Right lobe of liver (tissue), 4 donors: ENCODE measurements around the gene CACNA2D4.

Experiments
- POLR2A ChIP-seq: fragments of 450-650 bp; IDR thresholded peaks from one replicate; pipeline ENCODE4 v1.6.1; 2017; ENCODE audit warnings: antibody characterized with exemption, mild to moderate bottlenecking
- TF ChIP-seq, protein P1 (sequence below), 4 donors: fragments of 200-600 bp in 3 of 4; fragments of 450-650 bp in 1 of 4; IDR thresholded peaks; one replicate each; pipeline versions ENCODE4 v1.5.1 to v1.8.0; 2016 to 2022; ENCODE audit warnings: antibody characterized with exemption in 4 of 4, mild to moderate bottlenecking in 2 of 4
- donor health status: DM: no; HTN: no; CAD: no.
- donor health status: DM: no; HTN: no; CAD: no.
- donor health status: DM: no; HTN: yes; CAD: no.

DNA sequence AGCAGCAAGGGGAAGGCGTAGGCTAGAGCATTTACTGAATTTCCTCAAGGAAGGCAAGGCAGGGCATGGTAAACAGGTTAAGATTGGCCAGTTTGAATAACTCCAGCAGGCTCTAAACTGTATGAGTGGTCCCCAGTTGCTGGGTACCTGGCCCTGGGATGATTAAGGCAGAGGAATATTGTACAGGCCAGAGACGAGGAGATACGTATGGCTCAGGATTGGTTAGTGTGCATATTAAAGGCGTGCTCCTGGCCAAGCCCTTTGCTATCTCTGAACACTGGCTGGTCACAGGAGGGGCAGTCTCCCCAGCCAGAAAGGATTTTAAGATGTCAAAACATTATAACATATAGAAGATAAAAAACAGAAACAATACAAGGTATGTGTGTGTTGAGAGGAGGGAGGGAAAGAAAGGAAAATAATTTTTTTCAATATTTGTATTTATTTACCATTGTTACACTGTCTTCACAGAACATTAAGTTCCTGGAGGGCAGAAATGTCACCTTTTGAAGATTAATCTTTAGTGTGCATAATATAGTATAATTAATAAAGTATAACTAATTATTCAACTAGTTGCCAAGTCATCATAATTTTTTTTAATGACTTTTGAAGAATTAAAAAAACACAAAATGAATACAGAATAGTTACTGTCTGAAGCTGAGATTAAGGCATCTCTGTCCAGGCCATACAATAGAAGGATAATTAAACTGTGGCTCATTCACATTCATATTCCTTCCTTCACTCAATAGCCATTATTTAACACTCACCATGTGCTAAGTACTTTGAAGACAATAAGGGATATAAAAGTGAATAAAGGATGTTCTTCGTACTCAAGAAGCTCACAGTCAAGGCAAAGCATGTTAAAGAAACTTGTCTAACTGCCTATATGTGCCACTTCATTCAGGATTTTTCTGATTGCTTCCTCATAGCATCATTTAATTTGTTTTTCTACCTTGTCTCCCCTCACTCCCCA lies 43.9 kb upstream of the CACNA2D4 start:
- TF ChIP-seq, protein P1, sequence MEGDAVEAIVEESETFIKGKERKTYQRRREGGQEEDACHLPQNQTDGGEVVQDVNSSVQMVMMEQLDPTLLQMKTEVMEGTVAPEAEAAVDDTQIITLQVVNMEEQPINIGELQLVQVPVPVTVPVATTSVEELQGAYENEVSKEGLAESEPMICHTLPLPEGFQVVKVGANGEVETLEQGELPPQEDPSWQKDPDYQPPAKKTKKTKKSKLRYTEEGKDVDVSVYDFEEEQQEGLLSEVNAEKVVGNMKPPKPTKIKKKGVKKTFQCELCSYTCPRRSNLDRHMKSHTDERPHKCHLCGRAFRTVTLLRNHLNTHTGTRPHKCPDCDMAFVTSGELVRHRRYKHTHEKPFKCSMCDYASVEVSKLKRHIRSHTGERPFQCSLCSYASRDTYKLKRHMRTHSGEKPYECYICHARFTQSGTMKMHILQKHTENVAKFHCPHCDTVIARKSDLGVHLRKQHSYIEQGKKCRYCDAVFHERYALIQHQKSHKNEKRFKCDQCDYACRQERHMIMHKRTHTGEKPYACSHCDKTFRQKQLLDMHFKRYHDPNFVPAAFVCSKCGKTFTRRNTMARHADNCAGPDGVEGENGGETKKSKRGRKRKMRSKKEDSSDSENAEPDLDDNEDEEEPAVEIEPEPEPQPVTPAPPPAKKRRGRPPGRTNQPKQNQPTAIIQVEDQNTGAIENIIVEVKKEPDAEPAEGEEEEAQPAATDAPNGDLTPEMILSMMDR (IDR thresholded peaks at IDR 0.05) = no peak
- no peak for TF ChIP-seq POLR2A
